Right lobe of liver (tissue), 4 donors: ENCODE measurements around the gene RPS6KA2.

Experiments
- CTCF ChIP-seq, 4 donors: fragments of 200-600 bp in 3 of 4; fragments of 450-650 bp in 1 of 4; IDR thresholded peaks; one replicate each; pipeline versions ENCODE4 v1.5.1 to v1.8.0; 2016 to 2022; ENCODE audit warnings: antibody characterized with exemption in 4 of 4, mild to moderate bottlenecking in 2 of 4
- POLR2A ChIP-seq: fragments of 450-650 bp; IDR thresholded peaks from one replicate; pipeline ENCODE4 v1.6.1; 2017; ENCODE audit warnings: antibody characterized with exemption, mild to moderate bottlenecking
- donor health status: DM: no; HTN: no; CAD: no.
- donor health status: DM: no; HTN: no; CAD: no.
- donor health status: DM: no; HTN: yes; CAD: no.

- TF ChIP-seq POLR2A (no peak), CTCF (IDR thresholded peaks at IDR 0.05) (no peak)
These were observed 35.0 kb downstream of the RPS6KA2 start for GRCh38 chr6:166591961-166592520.
